HepG2 (cell line): ENCODE data around the gene HSPB3. TPM values are rescaled to one million over a fixed set of nuclear protein-coding genes. Genes with fewer than 3 reads are reported as not detected.

Experiments
- ATAC-seq: fragments of 200-7000 bp; cut with Tn5 transposase; 3 replicates; pipeline ENCODE4 v1.9.1; 2020; ENCODE audit warnings: mild to moderate bottlenecking, moderate library complexity
- BruUV-seq: library from RNA; stranded (reverse); fragments of 400-500 nt; replicated peaks from 2 replicates; lab custom pipeline; 2021; lab: Mats Ljungman, UMichigan
- CTCF ChIA-PET: fragments of 300-600 bp; formaldehyde crosslinking; extraction: SDS; loops from one replicate; lab custom pipeline; 2021; ENCODE audit warnings: low total read pairs, inconsistent platforms, low intra/inter-chr PET ratio; lab: Yijun Ruan, JAX
- POLR2A ChIA-PET: fragments of 350-600 bp; sonication (Branson Sonifier 250); formaldehyde crosslinking; loops from one replicate; lab custom pipeline; 2020; ENCODE audit warnings: antibody characterized with exemption, inconsistent platforms; lab: Yijun Ruan, JAX
- DNase-seq: peaks from one replicate; pipeline ENCODE4 v3.0.0-alpha.2; 2015; ENCODE audit warnings: low spot score
- FAIRE-seq: peaks from 3 replicates; lab custom pipeline; 2011; peaks lifted over from hg19 to GRCh38; lab: Jason Lieb, UNC
- H2AFZ ChIP-seq: one replicate; pipeline ENCODE4 v1.6.1; 2011; ENCODE audit warnings: low read length, inconsistent platforms
- H3K27ac ChIP-seq: fragments of 300-600 bp; 3 replicates; pipeline ENCODE4 v1.8.0; 2011; ENCODE audit warnings: mixed run types, mild to moderate bottlenecking, mixed read lengths, low read length, inconsistent platforms; ENCODE audit not compliant: insufficient read depth; ENCODE audit errors: extremely low read length
- H3K27me3 ChIP-seq, 2 experiments: fragments of 200-600 bp in 1 of 2; 2 replicates in 1 of 2; 3 replicates in 1 of 2; pipeline versions ENCODE4 v1.6.0 to v1.8.0; 2011; ENCODE audit warnings: low read length in 2 of 2, mild to moderate bottlenecking in 2 of 2, moderate library complexity in 2 of 2, inconsistent platforms in 1 of 2; ENCODE audit not compliant: insufficient read depth in 2 of 2, control insufficient read depth in 1 of 2
- H3K36me3 ChIP-seq, 2 experiments: fragments of 200-600 bp in 1 of 2; replicated peaks in 1 of 2; 2 replicates in 1 of 2; 3 replicates in 1 of 2; pipeline versions ENCODE4 v1.5.1 to v1.8.0; 2011; ENCODE audit warnings: low read length in 2 of 2, inconsistent platforms in 1 of 2; ENCODE audit not compliant: insufficient read depth in 2 of 2, control insufficient read depth in 1 of 2
- H3K4me1 ChIP-seq: 2 replicates; pipeline ENCODE4 v1.5.1; 2012; ENCODE audit warnings: low read length, inconsistent platforms; ENCODE audit not compliant: insufficient read depth
- H3K4me2 ChIP-seq: 2 replicates; pipeline ENCODE4 v1.6.0; 2011; ENCODE audit warnings: low read depth, low read length, inconsistent platforms
- H3K4me3 ChIP-seq, 3 experiments: fragments of 200-600 bp in 1 of 3; sonication (generic), shearing (Covaris generic) in 1 of 3; replicated peaks in 1 of 3; 2 replicates each; pipeline ENCODE4 v1.5.1; 2011 to 2016; ENCODE audit warnings: low read length in 3 of 3, inconsistent platforms in 2 of 3, low read depth in 2 of 3, mild to moderate bottlenecking in 2 of 3, control low read depth in 1 of 3, mixed read lengths in 1 of 3; ENCODE audit not compliant: insufficient read depth in 1 of 3
- H3K79me2 ChIP-seq: one replicate; pipeline ENCODE4 v1.6.1; 2011; ENCODE audit warnings: low read length, inconsistent platforms; ENCODE audit not compliant: insufficient read depth
- H3K9ac ChIP-seq: 2 replicates; pipeline ENCODE4 v1.6.0; 2011; ENCODE audit warnings: mild to moderate bottlenecking, low read depth, low read length, inconsistent platforms; ENCODE audit not compliant: insufficient read depth
- H3K9me3 ChIP-seq: 2 replicates; pipeline ENCODE4 v1.5.1; 2012; ENCODE audit warnings: mild to moderate bottlenecking, low read length
- H4K20me1 ChIP-seq: 2 replicates; pipeline ENCODE4 v1.6.0; 2011; ENCODE audit warnings: inconsistent platforms, mild to moderate bottlenecking, low read length, moderate library complexity; ENCODE audit not compliant: insufficient read depth
- MTF2 ChIP-seq: sonication (generic); formaldehyde crosslinking; IDR thresholded peaks from 2 replicates; pipeline ENCODE4 v1.5.0; 2020; ENCODE audit warnings: missing genetic modification reagents, borderline replicate concordance
- NFYB ChIP-seq: sonication (generic); formaldehyde crosslinking; IDR thresholded peaks from 2 replicates; pipeline ENCODE4 v1.4.0; 2020; ENCODE audit warnings: missing genetic modification reagents
- SAP130 ChIP-seq: IDR thresholded peaks from 2 replicates; pipeline ENCODE4 v1.6.1; 2016; ENCODE audit warnings: low read depth
- ZMYM4 ChIP-seq: sonication (generic); formaldehyde crosslinking; IDR thresholded peaks from 2 replicates; pipeline ENCODE4 v1.8.1; 2023; ENCODE audit warnings: mild to moderate bottlenecking, missing genetic modification reagents
- ZNF136 ChIP-seq: sonication (generic); formaldehyde crosslinking; IDR thresholded peaks from 2 replicates; pipeline ENCODE4 v1.8.1; 2022; ENCODE audit warnings: low read depth, mild to moderate bottlenecking, moderate library complexity, missing genetic modification reagents
- ZNF256 ChIP-seq: sonication (generic); formaldehyde crosslinking; conservative IDR thresholded peaks from 2 replicates; pipeline ENCODE4 v1.4.0; 2020; ENCODE audit warnings: missing genetic modification reagents
- ZNF547 ChIP-seq: sonication (generic); formaldehyde crosslinking; IDR thresholded peaks from 2 replicates; pipeline ENCODE4 v1.5.1; 2020; ENCODE audit warnings: mild to moderate bottlenecking, missing genetic modification reagents
- ZNF709 ChIP-seq: sonication (generic); formaldehyde crosslinking; IDR thresholded peaks from 2 replicates; pipeline ENCODE4 v1.5.0; 2020; ENCODE audit warnings: mild to moderate bottlenecking, missing genetic modification reagents
- ZNF773 ChIP-seq: sonication (generic); formaldehyde crosslinking; IDR thresholded peaks from 2 replicates; pipeline ENCODE4 v1.4.0; 2020; ENCODE audit warnings: missing genetic modification reagents, borderline replicate concordance
- ZSCAN9 ChIP-seq: IDR thresholded peaks from 2 replicates; pipeline ENCODE4 v1.6.1; 2016; ENCODE audit warnings: borderline replicate concordance
- WGBS: methylation state at CpG from one replicate; pipeline ENCODE4 v1.1.6; 2017; ENCODE audit warnings: low lambda C conversion rate; 5-methylcytosine and 5-hydroxymethylcytosine counted together
- in situ Hi-C: cut with HindIII; loops from 2 replicates; pipeline ENCODE4 v1.10.0; 2017; ENCODE audit warnings: low pct_unique_long_range_greater_than_20kb; ENCODE audit not compliant: extremely low pct_ligation_motif_present
- intact Hi-C: fragments of 100-400 bp; cut with micrococcal nuclease; formaldehyde crosslinking; loops from one replicate; pipeline ENCODE4 v1.10.0; 2022; ENCODE audit not compliant: unreplicated experiment
- polyA plus RNA-seq, 8 experiments: library from polyadenylated mRNA; depleted of rRNA in 3 of 8; stranded (reverse) in 7 of 8; unstranded in 1 of 8; fragments of >200 nt; fragmentation: Illumina TruSeq in 4 of 8; extraction: Trizol in 4 of 8; gene quantifications; 2 replicates each; pipeline versions ENCODE4 v1.2.1 to v1.2.3, GENCODE V29; 2011 to 2016; ENCODE audit warnings: low read depth in 4 of 8, missing spikeins in 1 of 8, mixed read lengths in 1 of 8; ENCODE audit not compliant: insufficient read depth in 1 of 8
- total RNA-seq, 5 experiments: library from RNA; depleted of rRNA; stranded (reverse); fragments of >200 nt; fragmentation: Illumina TruSeq; extraction: Trizol; gene quantifications; 2 replicates each; pipeline ENCODE4 v1.2.3, GENCODE V29; 2016; ENCODE audit warnings: low read depth in 1 of 5
- TF ChIP-seq, protein P1 (sequence below): sonication (generic); formaldehyde crosslinking; IDR thresholded peaks from 2 replicates; pipeline ENCODE4 v1.4.0; 2020; ENCODE audit warnings: missing genetic modification reagents
- TF ChIP-seq, protein P2 (sequence below): sonication (generic); formaldehyde crosslinking; IDR thresholded peaks from 2 replicates; pipeline ENCODE4 v1.9.0; 2022; ENCODE audit warnings: missing genetic modification reagents, mild to moderate bottlenecking, borderline replicate concordance

HSPB3 gene
- total and polyA plus RNA-seq, 2 of the 13 experiments (the other 11 are each of a cell fraction or from before 2014, with no cell fraction given) = not detected

DNA sequence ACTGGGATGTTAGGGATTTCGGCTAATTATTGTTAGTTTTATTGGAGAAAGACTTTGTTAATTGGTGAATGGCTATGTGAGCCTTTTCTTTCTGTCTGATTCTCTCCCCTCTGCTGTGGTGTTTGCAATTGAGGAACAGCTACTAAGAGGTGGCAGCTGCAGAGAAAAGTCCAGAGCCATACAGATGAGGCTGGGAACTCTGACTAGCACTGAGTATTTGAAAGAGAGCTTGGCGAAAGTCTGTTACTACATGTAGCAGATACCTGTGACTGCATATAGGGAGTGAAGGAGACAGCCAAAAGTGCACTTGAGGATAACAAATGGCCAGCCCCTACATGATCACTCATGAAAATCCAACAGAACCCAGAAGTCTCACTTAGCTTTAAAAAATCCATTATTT is 44.3 kb upstream of the HSPB3 start:
- Histone ChIP-seq H3K79me2 (no peaks in the 10 kb centered on the region), H3K4me3 (no peak overlapping the region), H3K27me3 (peaks cover 0 to 1% of the 10 kb centered on the region in 2 experiments; a peak in 1 of 5 replicates), H3K9me3 (no peaks in the 10 kb centered on the region), H3K36me3 (no peaks in the 10 kb centered on the region), H3K9ac (no peak overlapping the region), H2AFZ (no peak overlapping the region), H3K4me1 (no peaks in the 10 kb centered on the region), H3K4me2 (no peak overlapping the region), H4K20me1 (no peaks in the 10 kb centered on the region), H3K27ac (no peak overlapping the region)
- no TSS peak for BruUV-seq
- TF ChIP-seq SAP130 (CRISPR knock-in tag) = no peak
- no peak for TF ChIP-seq MTF2 (CRISPR knock-in tag)
- TF ChIP-seq, protein P1, sequence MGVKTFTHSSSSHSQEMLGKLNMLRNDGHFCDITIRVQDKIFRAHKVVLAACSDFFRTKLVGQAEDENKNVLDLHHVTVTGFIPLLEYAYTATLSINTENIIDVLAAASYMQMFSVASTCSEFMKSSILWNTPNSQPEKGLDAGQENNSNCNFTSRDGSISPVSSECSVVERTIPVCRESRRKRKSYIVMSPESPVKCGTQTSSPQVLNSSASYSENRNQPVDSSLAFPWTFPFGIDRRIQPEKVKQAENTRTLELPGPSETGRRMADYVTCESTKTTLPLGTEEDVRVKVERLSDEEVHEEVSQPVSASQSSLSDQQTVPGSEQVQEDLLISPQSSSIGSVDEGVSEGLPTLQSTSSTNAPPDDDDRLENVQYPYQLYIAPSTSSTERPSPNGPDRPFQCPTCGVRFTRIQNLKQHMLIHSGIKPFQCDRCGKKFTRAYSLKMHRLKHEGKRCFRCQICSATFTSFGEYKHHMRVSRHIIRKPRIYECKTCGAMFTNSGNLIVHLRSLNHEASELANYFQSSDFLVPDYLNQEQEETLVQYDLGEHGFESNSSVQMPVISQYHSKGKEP (CRISPR knock-in tag) = no peak
- no peak for TF ChIP-seq ZSCAN9 (CRISPR knock-in tag)
- TF ChIP-seq ZNF547 (CRISPR knock-in tag) = no peak
- TF ChIP-seq ZNF773 (CRISPR knock-in tag) = no peak
- TF ChIP-seq ZNF256 (CRISPR knock-in tag) = no peak
- no peak for TF ChIP-seq NFYB
- no peak for TF ChIP-seq ZMYM4 (CRISPR knock-in tag)
- no peak for TF ChIP-seq ZNF136 (CRISPR knock-in tag)
- TF ChIP-seq ZNF709 = no peak
- TF ChIP-seq, protein P2, sequence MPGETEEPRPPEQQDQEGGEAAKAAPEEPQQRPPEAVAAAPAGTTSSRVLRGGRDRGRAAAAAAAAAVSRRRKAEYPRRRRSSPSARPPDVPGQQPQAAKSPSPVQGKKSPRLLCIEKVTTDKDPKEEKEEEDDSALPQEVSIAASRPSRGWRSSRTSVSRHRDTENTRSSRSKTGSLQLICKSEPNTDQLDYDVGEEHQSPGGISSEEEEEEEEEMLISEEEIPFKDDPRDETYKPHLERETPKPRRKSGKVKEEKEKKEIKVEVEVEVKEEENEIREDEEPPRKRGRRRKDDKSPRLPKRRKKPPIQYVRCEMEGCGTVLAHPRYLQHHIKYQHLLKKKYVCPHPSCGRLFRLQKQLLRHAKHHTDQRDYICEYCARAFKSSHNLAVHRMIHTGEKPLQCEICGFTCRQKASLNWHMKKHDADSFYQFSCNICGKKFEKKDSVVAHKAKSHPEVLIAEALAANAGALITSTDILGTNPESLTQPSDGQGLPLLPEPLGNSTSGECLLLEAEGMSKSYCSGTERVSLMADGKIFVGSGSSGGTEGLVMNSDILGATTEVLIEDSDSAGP = no peak
- CTCF ChIA-PET = no interaction called here
- FAIRE-seq = no peak
- intact Hi-C loops (loop anchor here (10.0 kb wide), 1 partner anchor 96 kb away; the partner anchor contains the start of gene ARL15), in situ Hi-C loops (no loop called here)
- DNase-seq = no peak
- 41% methylated on average over 2 of the region's 2 CpGs for WGBS
- POLR2A ChIA-PET = no interaction called here
- ATAC-seq = no peak
